Liver (tissue), 9 donors: ENCODE results near the gene ACKR3. TPM values are rescaled to one million over a fixed set of nuclear protein-coding genes. Genes with fewer than 3 reads are reported as not detected.

ENCODE experiments used
- DNase-seq: peaks from one replicate; pipeline ENCODE4 v3.0.0-alpha.2; 2017; ENCODE audit warnings: low spot score
- H3K27ac ChIP-seq, 2 donors: one replicate each; pipeline ENCODE4 v1.7.0; 2013; ENCODE audit warnings: inconsistent platforms in 2 of 2, low read length in 2 of 2, control low read depth in 1 of 2, low read depth in 1 of 2, mild to moderate bottlenecking in 1 of 2
- H3K27me3 ChIP-seq, 4 donors: one replicate each; pipeline versions ENCODE4 v1.6.1 to v1.7.0; 2013; ENCODE audit warnings: low read length in 3 of 4, inconsistent platforms in 1 of 4, mild to moderate bottlenecking in 1 of 4, moderate library complexity in 1 of 4; ENCODE audit not compliant: control insufficient read depth in 4 of 4, insufficient read depth in 4 of 4
- H3K36me3 ChIP-seq, 4 donors: one replicate each; pipeline versions ENCODE4 v1.6.1 to v1.7.0; 2013; ENCODE audit warnings: low read length in 3 of 4, mild to moderate bottlenecking in 3 of 4, low read depth in 1 of 4, moderate library complexity in 1 of 4; ENCODE audit not compliant: control insufficient read depth in 4 of 4, insufficient read depth in 3 of 4
- H3K4me1 ChIP-seq, 4 donors: one replicate each; pipeline versions ENCODE4 v1.6.1 to v1.7.0; 2013; ENCODE audit warnings: low read length in 3 of 4, mild to moderate bottlenecking in 3 of 4, moderate library complexity in 1 of 4; ENCODE audit not compliant: control insufficient read depth in 4 of 4, insufficient read depth in 4 of 4
- H3K4me3 ChIP-seq, 3 donors: one replicate each; pipeline versions ENCODE4 v1.6.1 to v1.7.0; 2013; ENCODE audit warnings: low read length in 3 of 3, control low read depth in 1 of 3, low read depth in 1 of 3, mild to moderate bottlenecking in 1 of 3
- H3K9ac ChIP-seq, 2 donors: one replicate each; pipeline ENCODE4 v1.7.0; 2013; ENCODE audit warnings: low read length in 2 of 2, mild to moderate bottlenecking in 2 of 2, moderate library complexity in 2 of 2, control low read depth in 1 of 2, low read depth in 1 of 2
- H3K9me3 ChIP-seq, 4 donors: one replicate each; pipeline versions ENCODE4 v1.6.1 to v1.7.0; 2013; ENCODE audit warnings: low read length in 3 of 4; ENCODE audit not compliant: control insufficient read depth in 4 of 4
- FOXA1 ChIP-seq: IDR thresholded peaks from 2 replicates; pipeline ENCODE4 v1.6.1; 2016; ENCODE audit warnings: antibody characterized with exemption
- FOXA2 ChIP-seq: IDR thresholded peaks from 2 replicates; pipeline ENCODE4 v1.6.1; 2016; ENCODE audit warnings: antibody characterized with exemption
- GABPA ChIP-seq, 2 donors: IDR thresholded peaks in 1 of 2; conservative IDR thresholded peaks in 1 of 2; 2 replicates each; pipeline ENCODE4 v1.6.1; 2016; ENCODE audit warnings: antibody characterized with exemption in 2 of 2, mild to moderate bottlenecking in 1 of 2, moderate library complexity in 1 of 2
- HNF4A ChIP-seq, 2 donors: conservative IDR thresholded peaks; 2 replicates each; pipeline ENCODE4 v1.6.1; 2016; ENCODE audit warnings: antibody characterized with exemption in 2 of 2, mild to moderate bottlenecking in 2 of 2
- HNF4G ChIP-seq: IDR thresholded peaks from 2 replicates; pipeline ENCODE4 v1.6.1; 2016; ENCODE audit warnings: antibody characterized with exemption
- NR2F2 ChIP-seq: IDR thresholded peaks from 2 replicates; pipeline ENCODE4 v1.6.1; 2016; ENCODE audit warnings: antibody characterized with exemption
- RAD21 ChIP-seq, 2 donors: IDR thresholded peaks; 2 replicates each; pipeline ENCODE4 v1.6.1; 2016; ENCODE audit warnings: antibody characterized with exemption in 2 of 2, mild to moderate bottlenecking in 2 of 2
- RXRA ChIP-seq, 2 donors: IDR thresholded peaks; 2 replicates each; pipeline ENCODE4 v1.6.1; 2017 to 2018; ENCODE audit warnings: antibody characterized with exemption in 2 of 2, mild to moderate bottlenecking in 1 of 2
- SP1 ChIP-seq: IDR thresholded peaks from 2 replicates; pipeline ENCODE4 v1.6.1; 2018; ENCODE audit warnings: antibody characterized with exemption, mild to moderate bottlenecking
- TAF1 ChIP-seq: conservative IDR thresholded peaks from 2 replicates; pipeline ENCODE4 v1.6.1; 2016; ENCODE audit warnings: antibody characterized with exemption, mild to moderate bottlenecking
- YY1 ChIP-seq: IDR thresholded peaks from 2 replicates; pipeline ENCODE4 v1.6.1; 2016; ENCODE audit warnings: antibody characterized with exemption, mild to moderate bottlenecking
- WGBS: extraction: QIAGEN DNeasy Blood & Tissue Kit; methylation state at CpG from one replicate; pipeline ENCODE4 v1.1.7; 2013; 5-methylcytosine and 5-hydroxymethylcytosine counted together
- polyA plus RNA-seq, 2 donors: library from polyadenylated mRNA; stranded (reverse) in 1 of 2; unstranded in 1 of 2; fragments of 200-250 nt in 1 of 2; fragments of >200 nt in 1 of 2; fragmentation: Nextera tagmentation in 1 of 2; extraction: Ambion mirVana in 1 of 2; gene quantifications; one replicate each; pipeline versions ENCODE4 v1.2.1 to v1.2.3, GENCODE V29; 2013 to 2015
- total RNA-seq, 2 donors: library from RNA; depleted of rRNA; stranded (reverse); fragments of >200 nt; gene quantifications; one replicate each; pipeline ENCODE4 v1.2.3, GENCODE V29; 2014
- TF ChIP-seq, protein P1 (sequence below): IDR thresholded peaks from 2 replicates; pipeline ENCODE4 v1.6.1; 2016; ENCODE audit warnings: antibody characterized with exemption
- TF ChIP-seq, protein P2 (sequence below): IDR thresholded peaks from 2 replicates; pipeline ENCODE4 v1.6.1; 2016; ENCODE audit warnings: antibody characterized with exemption, mild to moderate bottlenecking
- TF ChIP-seq, protein P3 (sequence below): IDR thresholded peaks from 2 replicates; pipeline ENCODE4 v1.6.1; 2016; ENCODE audit warnings: antibody characterized with exemption
- TF ChIP-seq, protein P4 (sequence below): fragments of 150-350 bp; IDR thresholded peaks from 2 replicates; pipeline ENCODE4 v1.5.1; 2017; ENCODE audit warnings: improper control_type of control experiment, low read depth, low read length; ENCODE audit not compliant: missing input control
- donor health status: healthy.
- donor health status: healthy.
- donor health status: healthy.
- donor health status: healthy.
- donor health status: healthy.

Gene ACKR3
- total and polyA plus RNA-seq, 4 donors, result 1.6 to 6.0 (median 3.0) TPM

DNA sequence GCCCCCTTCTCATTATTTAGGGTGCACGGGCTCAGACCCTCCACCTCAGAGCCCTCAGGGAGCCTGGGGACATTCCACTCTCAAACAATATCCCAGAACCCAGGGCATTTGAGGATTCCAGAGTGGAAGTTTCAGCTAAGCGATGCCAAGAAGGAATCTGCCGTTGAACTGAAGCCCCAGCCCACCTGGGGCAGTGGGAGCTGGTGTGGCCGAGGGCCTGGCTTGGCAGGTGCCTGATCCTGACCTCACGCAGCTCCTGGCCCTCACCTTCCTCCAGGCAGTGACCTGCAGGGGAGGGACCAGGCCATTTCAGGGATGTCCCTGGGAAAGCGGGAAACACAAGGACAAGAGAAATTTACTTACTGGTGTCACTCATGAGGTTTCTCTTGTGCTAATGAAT is 58.2 kb downstream of the ACKR3 start (continued):
- no peak for TF ChIP-seq GABPA (IDR thresholded peaks at IDR 0.05 in 1 of 2, conservative IDR thresholded peaks at IDR 0.05 in 1 of 2)
- TF ChIP-seq HNF4A (conservative IDR thresholded peaks at IDR 0.05), result no peak
- no peak for TF ChIP-seq YY1

DNA sequence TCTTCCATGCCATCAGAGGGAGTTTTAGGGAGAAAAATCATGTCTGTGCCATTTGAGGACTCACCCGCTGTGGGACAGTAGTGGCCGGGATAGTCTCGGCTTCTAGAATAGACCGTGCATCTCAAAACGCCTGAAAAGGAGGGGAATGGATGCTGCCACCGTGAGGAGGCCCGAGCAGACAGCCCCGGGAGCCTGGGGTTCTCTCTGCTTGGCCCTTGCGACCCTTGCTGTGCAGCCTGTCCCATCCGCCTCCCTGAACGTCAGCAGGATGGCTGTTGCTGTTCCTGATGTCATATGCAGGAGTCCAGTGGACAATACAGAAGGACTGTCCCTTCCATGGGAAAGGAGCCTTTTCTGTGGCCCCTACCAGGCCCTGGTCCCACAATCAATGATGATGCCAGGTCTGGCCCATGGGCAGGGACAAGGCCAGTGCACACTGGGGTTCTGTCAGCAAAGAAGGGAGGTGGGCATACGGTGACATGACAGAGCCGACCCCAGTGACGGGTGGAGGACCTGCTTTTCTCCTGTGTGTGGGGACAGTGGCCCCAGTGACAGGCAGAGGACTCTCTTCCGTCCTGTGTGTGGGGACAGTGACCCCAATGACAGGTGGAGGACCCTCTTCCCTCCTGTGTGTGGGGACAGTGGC is 58.8 kb downstream of the ACKR3 start:
- 95% methylated on average over 15 of the region's 15 CpGs for WGBS
- Histone ChIP-seq H3K36me3 (no peaks in the 10 kb centered on the region), H3K4me3 (no peak overlapping the region), H3K27ac (no peak overlapping the region), H3K9me3 (no peaks in the 10 kb centered on the region), H3K9ac (no peak overlapping the region), H3K4me1 (no peaks in the 10 kb centered on the region), H3K27me3 (no peaks in the 10 kb centered on the region)
- no peak for DNase-seq
- TF ChIP-seq RXRA (IDR thresholded peaks at IDR 0.05), result no peak
- TF ChIP-seq HNF4A (conservative IDR thresholded peaks at IDR 0.05), result no peak
- TF ChIP-seq HNF4G, result no peak
- no peak for TF ChIP-seq SP1
- TF ChIP-seq, protein P1, sequence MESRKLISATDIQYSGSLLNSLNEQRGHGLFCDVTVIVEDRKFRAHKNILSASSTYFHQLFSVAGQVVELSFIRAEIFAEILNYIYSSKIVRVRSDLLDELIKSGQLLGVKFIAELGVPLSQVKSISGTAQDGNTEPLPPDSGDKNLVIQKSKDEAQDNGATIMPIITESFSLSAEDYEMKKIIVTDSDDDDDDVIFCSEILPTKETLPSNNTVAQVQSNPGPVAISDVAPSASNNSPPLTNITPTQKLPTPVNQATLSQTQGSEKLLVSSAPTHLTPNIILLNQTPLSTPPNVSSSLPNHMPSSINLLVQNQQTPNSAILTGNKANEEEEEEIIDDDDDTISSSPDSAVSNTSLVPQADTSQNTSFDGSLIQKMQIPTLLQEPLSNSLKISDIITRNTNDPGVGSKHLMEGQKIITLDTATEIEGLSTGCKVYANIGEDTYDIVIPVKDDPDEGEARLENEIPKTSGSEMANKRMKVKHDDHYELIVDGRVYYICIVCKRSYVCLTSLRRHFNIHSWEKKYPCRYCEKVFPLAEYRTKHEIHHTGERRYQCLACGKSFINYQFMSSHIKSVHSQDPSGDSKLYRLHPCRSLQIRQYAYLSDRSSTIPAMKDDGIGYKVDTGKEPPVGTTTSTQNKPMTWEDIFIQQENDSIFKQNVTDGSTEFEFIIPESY, result no peak
- TF ChIP-seq TAF1, result no peak
- no peak for TF ChIP-seq YY1
- TF ChIP-seq GABPA (IDR thresholded peaks at IDR 0.05 in 1 of 2, conservative IDR thresholded peaks at IDR 0.05 in 1 of 2), result no peak
- TF ChIP-seq, protein P2, sequence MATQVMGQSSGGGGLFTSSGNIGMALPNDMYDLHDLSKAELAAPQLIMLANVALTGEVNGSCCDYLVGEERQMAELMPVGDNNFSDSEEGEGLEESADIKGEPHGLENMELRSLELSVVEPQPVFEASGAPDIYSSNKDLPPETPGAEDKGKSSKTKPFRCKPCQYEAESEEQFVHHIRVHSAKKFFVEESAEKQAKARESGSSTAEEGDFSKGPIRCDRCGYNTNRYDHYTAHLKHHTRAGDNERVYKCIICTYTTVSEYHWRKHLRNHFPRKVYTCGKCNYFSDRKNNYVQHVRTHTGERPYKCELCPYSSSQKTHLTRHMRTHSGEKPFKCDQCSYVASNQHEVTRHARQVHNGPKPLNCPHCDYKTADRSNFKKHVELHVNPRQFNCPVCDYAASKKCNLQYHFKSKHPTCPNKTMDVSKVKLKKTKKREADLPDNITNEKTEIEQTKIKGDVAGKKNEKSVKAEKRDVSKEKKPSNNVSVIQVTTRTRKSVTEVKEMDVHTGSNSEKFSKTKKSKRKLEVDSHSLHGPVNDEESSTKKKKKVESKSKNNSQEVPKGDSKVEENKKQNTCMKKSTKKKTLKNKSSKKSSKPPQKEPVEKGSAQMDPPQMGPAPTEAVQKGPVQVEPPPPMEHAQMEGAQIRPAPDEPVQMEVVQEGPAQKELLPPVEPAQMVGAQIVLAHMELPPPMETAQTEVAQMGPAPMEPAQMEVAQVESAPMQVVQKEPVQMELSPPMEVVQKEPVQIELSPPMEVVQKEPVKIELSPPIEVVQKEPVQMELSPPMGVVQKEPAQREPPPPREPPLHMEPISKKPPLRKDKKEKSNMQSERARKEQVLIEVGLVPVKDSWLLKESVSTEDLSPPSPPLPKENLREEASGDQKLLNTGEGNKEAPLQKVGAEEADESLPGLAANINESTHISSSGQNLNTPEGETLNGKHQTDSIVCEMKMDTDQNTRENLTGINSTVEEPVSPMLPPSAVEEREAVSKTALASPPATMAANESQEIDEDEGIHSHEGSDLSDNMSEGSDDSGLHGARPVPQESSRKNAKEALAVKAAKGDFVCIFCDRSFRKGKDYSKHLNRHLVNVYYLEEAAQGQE, result no peak
- TF ChIP-seq, protein P3, sequence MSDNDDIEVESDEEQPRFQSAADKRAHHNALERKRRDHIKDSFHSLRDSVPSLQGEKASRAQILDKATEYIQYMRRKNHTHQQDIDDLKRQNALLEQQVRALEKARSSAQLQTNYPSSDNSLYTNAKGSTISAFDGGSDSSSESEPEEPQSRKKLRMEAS, result no peak
- no peak for TF ChIP-seq FOXA2
- TF ChIP-seq NR2F2, result no peak

DNA sequence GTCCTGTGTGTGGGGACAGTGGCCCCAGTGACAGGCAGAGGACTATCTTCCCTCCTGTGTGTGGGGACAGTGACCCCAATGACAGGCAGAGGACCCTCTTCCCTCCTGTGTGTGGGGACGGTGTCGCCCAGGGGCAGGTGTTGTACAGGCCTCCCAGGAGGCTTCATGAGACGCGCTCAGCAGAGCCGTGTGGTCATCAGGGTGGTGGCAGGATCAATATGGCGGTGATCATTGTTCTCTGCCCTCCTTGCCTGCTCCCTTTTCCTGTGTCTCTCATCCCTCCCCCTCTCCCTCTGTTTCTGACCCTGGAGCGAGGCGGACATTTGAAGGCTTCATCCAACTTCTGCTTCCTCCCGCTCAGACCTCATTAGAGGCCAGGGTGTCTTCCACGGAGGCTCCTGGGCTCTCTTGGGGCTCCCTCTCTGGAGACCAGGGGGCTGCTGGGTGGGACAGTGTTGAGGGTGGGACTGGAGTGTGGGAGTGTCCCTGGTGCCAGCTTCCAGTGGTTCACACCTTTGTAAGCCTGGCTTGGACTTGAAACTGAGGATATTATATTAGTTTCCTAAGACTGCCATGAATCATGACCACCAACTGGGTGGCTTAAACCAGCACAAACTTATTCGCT is 59.5 kb downstream of the ACKR3 start:
- no peak overlapping the region for H3K9ac ChIP-seq
- no peaks in the 10 kb centered on the region for H3K36me3 ChIP-seq
- no peak overlapping the region for H3K27ac ChIP-seq
- H3K4me3 ChIP-seq, result no peak overlapping the region
- no peaks in the 10 kb centered on the region for H3K4me1 ChIP-seq
- no peak for DNase-seq
- H3K9me3 ChIP-seq, result no peaks in the 10 kb centered on the region
- H3K27me3 ChIP-seq, result no peaks in the 10 kb centered on the region
- TF ChIP-seq, protein P3, result no peak
- TF ChIP-seq TAF1, result no peak
- no peak for TF ChIP-seq RXRA (IDR thresholded peaks at IDR 0.05)
- TF ChIP-seq RAD21 (IDR thresholded peaks at IDR 0.05), result no peak
- TF ChIP-seq FOXA1, result no peak
- TF ChIP-seq HNF4G, result no peak
- TF ChIP-seq, protein P4, sequence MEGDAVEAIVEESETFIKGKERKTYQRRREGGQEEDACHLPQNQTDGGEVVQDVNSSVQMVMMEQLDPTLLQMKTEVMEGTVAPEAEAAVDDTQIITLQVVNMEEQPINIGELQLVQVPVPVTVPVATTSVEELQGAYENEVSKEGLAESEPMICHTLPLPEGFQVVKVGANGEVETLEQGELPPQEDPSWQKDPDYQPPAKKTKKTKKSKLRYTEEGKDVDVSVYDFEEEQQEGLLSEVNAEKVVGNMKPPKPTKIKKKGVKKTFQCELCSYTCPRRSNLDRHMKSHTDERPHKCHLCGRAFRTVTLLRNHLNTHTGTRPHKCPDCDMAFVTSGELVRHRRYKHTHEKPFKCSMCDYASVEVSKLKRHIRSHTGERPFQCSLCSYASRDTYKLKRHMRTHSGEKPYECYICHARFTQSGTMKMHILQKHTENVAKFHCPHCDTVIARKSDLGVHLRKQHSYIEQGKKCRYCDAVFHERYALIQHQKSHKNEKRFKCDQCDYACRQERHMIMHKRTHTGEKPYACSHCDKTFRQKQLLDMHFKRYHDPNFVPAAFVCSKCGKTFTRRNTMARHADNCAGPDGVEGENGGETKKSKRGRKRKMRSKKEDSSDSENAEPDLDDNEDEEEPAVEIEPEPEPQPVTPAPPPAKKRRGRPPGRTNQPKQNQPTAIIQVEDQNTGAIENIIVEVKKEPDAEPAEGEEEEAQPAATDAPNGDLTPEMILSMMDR, result no peak
- 94% methylated on average over 11 of the region's 11 CpGs for WGBS
